Measurements from ENCODE around the gene PCED1B. TPM values are rescaled to one million over a fixed set of nuclear protein-coding genes. Genes with fewer than 3 reads are reported as not detected.

PCED1B gene
- total RNA-seq, 1 donor from 2014 or later: 0.55 TPM

- TF ChIP-seq CTCF (IDR thresholded peaks at IDR 0.05; ENCODE audit: borderline replicate concordance): no peak
- H3K9me3 ChIP-seq (replicated peaks): no peaks in the 10 kb centered on the region
- intact Hi-C loops (cut with micrococcal nuclease): no loop called here
- no peaks in the 10 kb centered on the region for H3K27me3 ChIP-seq (ENCODE audit: low read depth)
- no peak for DNase-seq
- no peak overlapping the region for H3K4me3 ChIP-seq
- H3K36me3 ChIP-seq: no peaks in the 10 kb centered on the region
- peaks cover 3% of the 10 kb centered on the region for H3K4me1 ChIP-seq
- H3K27ac ChIP-seq (replicated peaks): no peak overlapping the region
Observed at GRCh38 chr12:47235258-47236040, 156.0 kb downstream of the PCED1B start.

DNA sequence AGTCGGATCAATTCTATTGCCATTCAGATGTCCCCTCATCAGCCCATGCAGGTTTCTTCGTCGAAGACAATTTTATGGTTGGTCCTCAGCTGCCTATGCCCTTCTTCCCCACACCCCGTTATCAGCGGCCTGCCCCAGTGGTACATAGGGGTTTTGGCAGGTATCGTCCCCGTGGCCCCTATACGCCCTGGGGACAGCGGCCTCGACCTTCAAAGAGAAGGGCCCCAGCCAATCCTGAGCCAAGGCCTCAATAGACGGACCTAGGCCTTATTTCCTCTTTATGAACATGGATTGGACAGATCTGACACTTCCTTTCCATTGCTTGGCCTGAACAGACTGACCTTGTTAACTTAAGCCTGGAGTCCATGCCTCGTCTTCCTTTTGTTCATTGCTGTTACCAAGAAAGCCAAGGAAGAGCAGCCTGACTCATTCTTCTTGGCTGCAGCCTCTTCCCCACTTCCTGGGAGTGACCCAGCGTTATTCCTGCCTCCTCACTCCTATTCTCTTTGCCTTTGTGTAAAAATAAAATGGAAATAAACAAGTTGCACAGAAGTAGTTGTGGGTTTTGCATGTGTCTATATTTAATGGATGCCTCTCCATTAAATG, 156.8 kb downstream of the PCED1B start:
- intact Hi-C loops (cut with micrococcal nuclease): no loop called here
- H3K27me3 ChIP-seq (ENCODE audit: low read depth): no peaks in the 10 kb centered on the region
- no peak for DNase-seq
- no peak for TF ChIP-seq CTCF (IDR thresholded peaks at IDR 0.05; ENCODE audit: borderline replicate concordance)
- no peak overlapping the region for H3K4me3 ChIP-seq
- H3K36me3 ChIP-seq: no peaks in the 10 kb centered on the region
- peak overlapping the region; percentile 32 for H3K27ac ChIP-seq (replicated peaks)
- peaks cover 3% of the 10 kb centered on the region for H3K4me1 ChIP-seq
- no peaks in the 10 kb centered on the region for H3K9me3 ChIP-seq (replicated peaks)

DNA sequence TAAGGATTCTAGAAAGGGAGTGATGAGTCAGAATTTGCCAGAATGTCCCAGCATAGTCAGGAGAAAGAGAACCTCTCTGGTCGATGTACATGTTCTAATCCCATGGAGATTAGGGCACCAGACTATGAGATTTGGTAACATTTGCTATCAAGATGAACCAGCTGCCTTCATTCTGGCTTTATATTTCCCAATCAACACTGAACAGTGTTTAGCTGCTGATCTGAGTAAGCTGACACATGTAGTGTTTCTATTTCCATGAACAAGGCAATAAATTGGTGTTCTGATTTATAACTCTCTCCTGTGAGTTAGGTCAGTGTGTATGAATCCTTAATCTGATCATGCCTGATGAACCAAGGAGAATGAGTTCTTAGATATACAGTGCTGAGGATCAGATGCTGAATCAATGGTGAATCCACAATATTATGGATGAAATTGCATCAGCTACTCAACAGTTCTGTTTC, 158.4 kb downstream of the PCED1B start:
- Histone ChIP-seq H3K9me3 (replicated peaks) (no peaks in the 10 kb centered on the region), H3K27ac (replicated peaks) (peak overlapping the region; percentile 2), H3K27me3 (ENCODE audit: low read depth) (no peaks in the 10 kb centered on the region), H3K4me1 (peaks cover 3% of the 10 kb centered on the region), H3K36me3 (no peaks in the 10 kb centered on the region), H3K4me3 (no peak overlapping the region)
- intact Hi-C loops (cut with micrococcal nuclease): no loop called here
- no peak for TF ChIP-seq CTCF (IDR thresholded peaks at IDR 0.05; ENCODE audit: borderline replicate concordance)
- DNase-seq: no peak

DNA sequence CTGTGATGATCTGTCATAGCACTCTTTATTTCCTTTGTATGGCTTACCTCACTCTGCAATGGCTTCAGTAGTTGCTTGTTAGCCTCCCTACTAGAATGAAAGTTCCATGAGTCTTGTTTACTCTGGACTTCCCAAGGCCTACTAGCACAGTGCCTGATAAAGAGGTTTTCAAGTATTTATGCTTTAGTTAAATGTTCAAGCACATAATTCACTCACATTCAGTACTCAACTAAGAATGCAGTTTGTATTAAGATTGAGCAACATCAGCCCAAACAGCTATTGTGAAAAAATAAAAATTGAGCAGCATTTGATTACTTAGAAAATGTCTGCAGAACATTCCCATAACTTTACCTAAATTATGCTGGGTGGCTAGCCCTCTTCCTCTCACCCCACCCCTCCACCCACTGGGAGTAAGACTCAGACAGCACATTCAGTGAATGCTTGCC, 159.3 kb downstream of the PCED1B start:
- intact Hi-C loops (cut with micrococcal nuclease): no loop called here
- no peak for DNase-seq
- H3K27me3 ChIP-seq (ENCODE audit: low read depth): no peaks in the 10 kb centered on the region
- peak overlapping the region; percentile 2 for H3K27ac ChIP-seq (replicated peaks)
- H3K9me3 ChIP-seq (replicated peaks): no peaks in the 10 kb centered on the region
- H3K4me3 ChIP-seq: no peak overlapping the region
- TF ChIP-seq CTCF (IDR thresholded peaks at IDR 0.05; ENCODE audit: borderline replicate concordance): no peak
- no peaks in the 10 kb centered on the region for H3K36me3 ChIP-seq
- H3K4me1 ChIP-seq: peaks cover 3% of the 10 kb centered on the region

DNA sequence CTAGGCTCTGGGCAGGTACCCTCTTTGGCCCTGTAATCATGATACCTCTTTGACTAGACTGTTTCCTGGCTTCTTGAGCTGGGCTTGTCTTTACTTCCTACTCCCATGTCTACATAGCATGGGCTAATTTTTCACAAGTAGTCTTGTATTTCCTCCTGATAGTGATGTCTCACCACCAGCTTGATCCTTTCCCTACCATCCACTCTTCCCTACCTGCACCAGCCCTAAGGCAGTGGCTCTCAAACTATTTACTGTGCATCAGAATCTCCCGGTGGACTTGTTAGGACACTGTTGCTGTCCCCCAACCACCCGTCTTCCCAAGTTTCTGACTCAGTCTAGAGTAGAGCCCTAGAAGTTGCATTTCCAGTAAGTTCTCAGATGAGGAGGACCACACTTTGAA, 163.0 kb downstream of the PCED1B start:
- peaks cover 3% of the 10 kb centered on the region for H3K4me1 ChIP-seq
- no peak overlapping the region for H3K4me3 ChIP-seq
- no peak for DNase-seq
- TF ChIP-seq CTCF (IDR thresholded peaks at IDR 0.05; ENCODE audit: borderline replicate concordance): no peak
- intact Hi-C loops (cut with micrococcal nuclease): no loop called here
- no peak overlapping the region for H3K27ac ChIP-seq (replicated peaks)
- no peaks in the 10 kb centered on the region for H3K9me3 ChIP-seq (replicated peaks)
- H3K36me3 ChIP-seq: no peaks in the 10 kb centered on the region
- H3K27me3 ChIP-seq (ENCODE audit: low read depth): no peaks in the 10 kb centered on the region

Data from left ventricle myocardium inferior (tissue), 1 donor.